Fibroblast of gingiva (primary cell): ENCODE results near the gene NUDT3.

Experiments used
- DNase-seq: peaks from one replicate; pipeline ENCODE4 v3.0.0-alpha.2; 2011; ENCODE audit warnings: low read depth

NUDT3 gene

DNA sequence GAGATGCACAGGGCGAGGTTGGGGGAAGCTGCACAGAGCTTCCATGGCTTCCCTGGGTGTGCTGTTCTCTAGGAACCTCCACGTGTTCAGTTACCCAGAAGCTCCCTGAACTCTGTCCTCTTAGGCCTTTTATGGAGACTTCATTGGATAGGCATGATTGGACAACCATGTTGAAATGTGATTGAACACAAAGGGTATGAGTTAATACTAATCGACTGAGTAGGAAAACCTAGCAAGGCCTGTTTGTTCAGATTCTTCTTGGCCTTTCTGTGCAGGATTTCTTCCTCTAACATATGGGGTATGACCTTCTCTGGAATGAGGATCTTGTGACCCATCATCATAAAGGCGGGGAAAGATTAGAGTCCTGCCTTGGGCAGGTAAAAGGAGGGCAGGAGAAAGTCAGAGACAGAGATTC lies 73.0 kb downstream of the NUDT3 start:
- DNase-seq = no peak

DNA sequence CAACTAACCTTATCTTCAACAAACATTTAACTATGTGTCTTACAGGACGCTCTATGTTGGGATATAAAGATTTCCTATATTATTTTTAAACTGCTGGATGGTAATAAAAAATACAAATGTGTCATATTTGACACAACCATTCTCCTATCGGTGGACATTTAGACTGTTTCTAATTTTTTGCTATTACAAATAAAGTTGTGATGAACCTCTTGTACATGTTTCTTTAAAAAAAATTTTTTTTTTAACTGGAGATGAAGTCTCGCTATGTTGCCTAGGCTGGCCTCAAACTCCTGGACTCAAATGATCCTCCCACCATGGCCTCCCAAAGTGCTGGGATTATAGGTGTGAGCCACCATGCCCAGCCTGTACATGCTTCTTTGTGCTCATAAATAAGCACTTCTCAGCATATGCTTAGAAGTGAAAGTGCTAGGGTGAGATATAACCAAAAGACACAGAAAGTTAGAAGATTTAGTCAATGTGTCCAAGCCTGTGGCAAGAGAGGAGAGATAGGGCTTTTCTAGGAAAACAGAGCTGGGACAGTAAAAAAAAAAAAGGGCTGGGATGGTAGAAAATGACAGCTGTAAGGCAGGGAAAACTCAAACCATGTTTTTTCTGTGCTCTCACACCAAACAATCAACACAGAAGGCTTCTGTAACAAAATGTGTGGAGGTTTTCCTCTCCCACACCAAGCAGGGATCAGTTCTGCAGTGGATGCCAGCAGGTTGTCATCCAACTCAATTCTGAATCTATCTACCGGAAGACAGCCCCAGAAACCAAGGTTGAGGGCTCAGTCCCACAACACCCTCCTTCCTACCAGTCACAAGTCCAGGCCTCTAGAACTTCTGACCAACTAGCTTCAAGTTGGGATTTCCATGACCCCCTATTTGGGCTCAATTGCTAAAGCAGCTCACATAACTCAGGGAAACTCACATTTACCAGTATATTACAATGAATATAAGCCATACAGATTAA lies 73.7 kb downstream of the NUDT3 start:
- DNase-seq = no peak

DNA sequence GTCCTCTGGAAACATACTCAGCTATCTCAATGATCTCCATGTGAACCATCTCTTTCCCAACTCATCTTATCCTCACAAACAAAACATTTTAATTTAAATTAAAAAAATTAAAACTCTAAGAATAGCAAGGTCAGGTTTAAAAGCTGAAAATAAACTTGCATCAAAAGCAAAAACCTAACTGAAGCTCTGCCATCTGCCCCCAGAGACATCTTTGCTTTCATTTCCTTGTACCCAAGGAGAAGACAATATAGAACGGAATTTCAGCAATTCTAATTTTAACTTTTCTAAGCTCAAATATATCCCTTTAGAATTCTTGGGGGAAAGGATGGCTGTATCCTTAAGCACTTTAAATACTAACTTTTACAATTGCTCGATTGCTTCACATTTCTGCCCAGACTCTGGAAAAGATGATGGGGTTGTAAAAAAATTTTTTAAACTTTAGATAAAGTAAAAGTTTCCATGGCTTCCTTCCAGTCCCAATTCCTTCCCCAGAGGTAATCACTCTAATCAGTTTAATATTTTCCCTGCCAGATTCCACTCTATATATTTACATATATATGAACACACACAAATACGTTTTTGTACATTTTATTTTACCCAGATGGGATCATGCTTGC lies 74.5 kb downstream of the NUDT3 start:
- no peak for DNase-seq

DNA sequence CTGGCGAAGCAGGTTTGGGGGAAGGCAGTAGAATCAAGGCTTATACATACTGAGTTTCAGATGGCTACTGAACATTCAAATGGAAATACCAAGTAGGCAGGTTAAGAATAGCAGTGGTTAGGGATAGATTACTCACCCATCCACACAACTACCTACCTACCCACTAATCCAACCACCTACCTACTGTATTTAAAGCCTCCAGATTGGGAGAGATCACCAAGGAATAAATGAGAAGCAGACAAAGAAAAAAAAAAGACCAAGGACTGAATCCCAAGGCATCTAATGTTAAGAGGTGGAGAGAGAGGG lies 75.3 kb downstream of the NUDT3 start:
- no peak for DNase-seq

DNA sequence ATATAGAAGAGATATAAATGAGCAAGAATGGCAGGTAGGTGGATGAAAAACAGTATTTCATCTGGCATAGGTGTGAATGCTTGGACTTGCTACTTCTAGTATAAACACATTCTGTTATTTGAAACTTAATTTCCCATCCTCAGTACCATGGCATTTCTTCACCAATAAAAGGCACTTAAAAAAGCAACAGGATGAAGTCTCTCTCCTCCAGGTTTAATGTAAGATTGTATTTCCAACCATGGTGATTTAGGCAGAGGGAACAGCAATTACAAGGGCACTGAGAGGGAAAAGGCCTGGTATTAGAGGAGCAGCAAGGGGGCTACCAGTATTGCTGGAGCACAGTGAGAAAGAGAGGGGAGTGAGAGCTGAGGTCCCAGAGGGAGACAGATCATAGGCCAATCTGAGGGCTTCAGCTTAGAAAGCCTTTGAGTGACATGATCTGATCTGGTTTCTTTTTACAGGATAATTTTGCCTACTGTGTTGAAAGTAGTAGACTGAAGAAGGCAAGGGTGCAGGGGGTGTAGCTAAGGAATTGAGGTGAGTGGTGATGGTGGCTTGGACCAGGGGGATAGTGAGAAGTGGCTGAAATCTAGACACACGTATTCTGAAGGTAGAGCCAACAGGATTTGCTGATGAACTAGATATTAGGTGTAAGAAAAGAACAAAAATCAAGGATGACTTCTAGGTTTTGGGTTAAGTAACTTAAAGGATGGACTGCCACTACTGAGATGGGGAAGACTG lies 75.9 kb downstream of the NUDT3 start:
- no peak for DNase-seq

DNA sequence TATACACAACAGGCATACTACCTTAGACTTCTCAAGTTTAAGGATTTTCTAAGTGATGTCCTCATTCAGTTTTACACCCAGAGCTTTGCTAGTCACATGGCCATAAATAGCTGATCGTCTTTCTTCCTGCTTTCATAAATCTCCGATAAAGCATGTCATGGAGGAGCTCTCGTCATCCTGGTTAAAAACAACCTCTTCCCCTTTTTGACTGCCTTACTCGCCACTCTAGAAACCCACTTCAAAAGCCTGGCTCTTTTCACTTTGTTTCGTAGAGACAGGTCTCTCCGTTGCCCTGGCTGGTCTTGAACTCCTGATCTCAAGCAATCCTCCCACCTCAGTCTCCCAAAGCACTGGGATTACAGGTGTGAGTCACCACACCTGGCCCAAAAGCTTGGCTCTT lies 76.7 kb downstream of the NUDT3 start:
- DNase-seq = no peak

DNA sequence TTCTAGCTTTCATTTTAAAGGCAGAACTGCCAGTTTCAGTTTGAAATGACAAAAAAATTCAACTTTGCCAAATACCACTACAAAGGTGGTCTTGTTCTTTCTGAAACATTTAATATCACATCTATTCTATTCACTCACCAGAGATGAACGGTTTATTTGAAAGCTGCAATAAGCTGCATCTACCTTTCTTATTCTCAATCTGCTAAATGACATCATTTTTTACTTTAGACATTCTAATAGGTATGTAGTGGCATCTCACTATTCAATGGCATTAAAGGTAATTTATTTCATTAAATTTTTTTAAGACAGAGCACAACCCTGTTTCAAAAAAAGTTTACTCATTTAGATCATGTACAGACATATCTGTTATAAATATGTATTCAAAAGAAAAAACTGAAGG lies 77.2 kb downstream of the NUDT3 start:
- no peak for DNase-seq

DNA sequence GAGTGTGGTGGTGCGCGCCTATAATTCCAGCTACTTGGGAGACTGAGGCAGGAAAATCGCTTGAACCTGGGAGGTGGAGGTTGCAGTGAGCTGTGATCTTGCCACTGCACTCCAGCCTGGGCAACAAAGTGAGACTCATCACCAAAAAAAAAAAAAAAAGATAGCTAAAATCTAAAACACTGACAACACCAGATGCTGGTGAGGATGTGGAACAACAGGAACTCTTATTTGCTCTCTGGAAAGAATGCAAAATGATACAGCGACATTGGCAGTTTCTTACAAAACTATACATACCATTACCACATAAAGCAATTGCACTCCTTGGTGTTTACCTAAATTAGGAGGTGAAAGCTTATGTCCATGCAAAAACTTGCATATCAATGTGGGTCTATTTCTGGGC lies 80.2 kb downstream of the NUDT3 start:
- DNase-seq = no peak

DNA sequence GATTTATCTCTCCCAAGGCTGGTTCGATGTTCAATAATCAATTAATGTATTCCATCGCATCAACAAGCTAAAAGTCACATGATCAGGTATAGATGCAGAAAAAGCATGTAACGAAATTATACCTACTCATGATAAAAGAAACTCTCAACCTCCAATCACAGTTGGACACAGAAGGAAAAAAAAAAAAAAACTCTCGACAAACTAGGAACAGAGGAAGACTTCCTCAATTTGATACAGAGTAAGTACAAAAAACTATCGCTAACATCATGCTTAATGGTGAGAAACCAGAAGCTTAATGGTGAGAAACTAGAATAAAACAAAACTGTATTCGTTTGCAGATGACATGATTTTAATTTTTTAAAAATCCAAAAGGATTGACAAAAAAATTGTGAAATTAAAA lies 81.7 kb downstream of the NUDT3 start:
- no peak for DNase-seq

DNA sequence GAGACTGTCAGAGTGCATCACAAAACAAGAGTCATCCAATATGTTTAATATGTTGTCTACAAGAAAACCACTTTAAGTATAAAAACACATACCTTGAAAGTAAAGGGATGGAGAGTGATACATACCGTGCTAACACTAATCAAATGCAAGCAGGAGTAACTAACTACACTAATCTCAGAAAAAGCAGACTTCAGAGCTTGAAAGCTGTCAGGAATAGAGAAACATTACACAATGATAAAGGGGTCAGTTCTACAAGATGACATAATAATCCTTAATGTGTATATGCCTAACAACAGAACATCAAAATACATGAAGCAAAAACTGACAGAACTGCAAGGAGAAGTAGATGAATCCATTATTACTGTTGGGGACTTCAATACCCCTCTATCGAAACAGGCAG lies 84.0 kb downstream of the NUDT3 start:
- no peak for DNase-seq

DNA sequence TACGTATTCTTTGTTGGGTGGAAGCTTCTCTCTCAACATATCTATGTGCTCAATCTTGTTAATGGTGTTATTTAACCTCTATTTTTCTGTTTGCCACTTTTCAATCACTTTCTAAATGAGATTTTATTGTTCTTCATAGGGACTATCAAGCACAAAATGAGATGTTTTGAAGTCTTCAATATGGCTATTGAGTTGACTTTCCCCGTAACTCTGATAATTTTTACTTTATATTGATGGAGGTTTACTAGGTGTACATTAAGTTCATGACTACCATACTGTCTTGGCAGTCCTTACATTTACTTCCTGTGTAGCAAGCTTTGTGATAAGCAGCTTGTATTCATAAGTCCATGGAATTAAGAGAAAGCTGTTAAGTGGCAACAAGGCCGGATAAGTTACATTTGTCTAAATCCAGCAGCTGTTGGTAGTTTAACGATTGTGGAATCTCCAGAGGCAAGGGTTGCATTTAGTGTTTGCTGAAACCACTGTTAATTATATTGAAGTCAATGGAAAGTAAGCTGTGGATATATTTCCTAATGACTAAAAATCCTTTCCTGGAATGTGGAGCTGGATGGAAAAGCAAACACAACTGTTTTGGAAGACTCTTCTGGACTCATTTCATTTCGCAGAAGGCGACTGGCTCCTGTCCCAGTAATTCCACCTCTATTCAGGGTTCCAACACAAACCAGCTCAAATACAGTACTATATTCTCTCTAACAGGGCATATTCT lies 86.3 kb downstream of the NUDT3 start:
- peak; percentile 70 for DNase-seq

DNA sequence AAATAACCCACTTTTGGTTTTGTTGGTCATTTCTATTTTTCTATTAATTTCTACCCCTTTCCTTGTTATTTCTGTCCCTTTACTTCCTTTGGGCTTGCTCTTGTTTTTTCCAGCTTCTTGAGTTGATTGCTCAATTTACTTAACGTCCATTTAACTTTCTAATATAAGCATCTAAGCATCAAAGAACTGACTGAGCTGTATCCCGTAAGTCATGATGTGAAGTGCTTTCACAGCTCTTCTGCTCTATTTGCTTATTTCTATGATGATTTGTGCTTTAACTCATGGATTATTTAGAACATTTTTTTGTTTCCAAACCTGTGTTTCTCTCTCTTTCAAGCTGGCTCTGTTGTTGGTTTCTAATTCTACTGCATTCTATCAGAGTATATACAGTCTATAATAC lies 87.0 kb downstream of the NUDT3 start:
- no peak for DNase-seq

DNA sequence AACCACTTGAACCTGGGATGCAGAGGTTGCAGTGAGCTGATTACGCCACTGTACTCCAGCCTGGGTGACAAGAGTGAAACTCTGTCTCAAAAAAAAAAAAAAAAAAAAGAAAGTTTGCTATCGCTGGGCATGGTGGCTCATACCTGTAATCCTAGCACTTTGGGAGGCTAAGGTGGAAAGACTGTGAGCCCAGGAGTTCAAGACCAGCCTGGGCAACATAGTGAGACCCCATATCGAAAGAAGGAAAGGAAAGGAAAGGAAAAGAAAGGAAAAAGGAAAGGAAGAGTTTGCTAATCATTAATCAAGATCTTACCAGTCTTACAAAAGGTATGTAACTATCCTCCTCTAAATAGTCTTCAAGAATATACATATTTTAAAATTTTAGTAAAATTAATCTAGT lies 88.3 kb downstream of the NUDT3 start:
- DNase-seq = no peak

DNA sequence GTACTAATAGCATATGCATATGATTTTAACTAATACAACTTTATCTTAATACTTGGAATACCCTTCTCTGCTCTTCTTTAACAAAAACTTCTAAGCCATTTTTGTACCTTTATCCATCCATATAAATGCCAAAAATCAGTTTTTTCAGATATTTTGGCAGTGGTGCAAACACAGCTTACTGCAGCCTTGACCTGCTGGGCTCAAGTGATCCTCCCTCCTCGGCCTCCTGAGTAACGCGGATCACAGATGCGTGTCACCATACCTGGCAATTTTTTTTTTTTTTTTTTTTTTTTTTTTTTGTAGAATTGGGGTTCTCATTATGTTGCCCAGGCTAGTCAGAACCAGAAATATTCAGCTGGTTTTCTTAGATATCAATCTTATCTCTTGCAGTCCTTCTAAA lies 89.5 kb downstream of the NUDT3 start:
- DNase-seq = no peak

DNA sequence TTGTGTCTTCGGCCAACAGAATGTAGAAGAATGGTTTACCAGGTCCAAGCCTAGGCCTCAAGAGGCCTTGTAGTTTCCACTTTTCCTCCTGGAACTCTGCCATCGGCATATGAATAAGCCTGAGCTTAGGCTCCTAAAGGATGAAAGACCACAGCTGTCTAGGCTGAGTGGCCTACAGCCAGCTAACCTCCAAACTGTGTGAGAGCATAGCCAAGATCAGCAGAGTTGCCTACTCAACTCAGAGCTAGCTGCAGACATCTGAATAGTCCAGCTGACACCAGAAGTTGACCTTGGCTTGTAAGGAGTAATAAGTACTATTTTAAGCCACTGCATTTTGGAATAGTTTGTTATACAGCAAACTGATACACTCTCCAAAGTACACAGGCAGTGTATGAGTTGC lies 91.1 kb downstream of the NUDT3 start:
- peak; percentile 70 for DNase-seq

DNA sequence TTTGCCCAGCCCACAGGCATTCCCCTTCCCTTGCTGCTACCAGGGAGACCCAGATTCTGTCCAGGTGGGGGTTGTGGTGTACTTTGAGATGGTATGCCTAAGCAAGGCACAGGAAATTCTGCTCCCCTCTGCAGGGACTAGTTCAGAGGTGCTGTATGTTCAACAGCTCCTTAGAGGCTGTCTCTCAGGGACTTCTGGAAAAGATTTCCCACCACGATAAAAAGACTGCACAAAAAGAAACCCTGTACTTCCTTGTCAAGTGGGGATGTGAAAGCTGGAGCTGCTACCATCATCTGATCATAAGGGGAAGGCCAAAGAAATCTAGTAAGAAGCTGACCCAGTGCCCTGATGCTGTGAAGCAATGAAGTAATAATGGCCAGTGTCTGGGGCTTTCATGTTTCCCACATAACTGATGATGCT lies 92.1 kb downstream of the NUDT3 start:
- DNase-seq = no peak

DNA sequence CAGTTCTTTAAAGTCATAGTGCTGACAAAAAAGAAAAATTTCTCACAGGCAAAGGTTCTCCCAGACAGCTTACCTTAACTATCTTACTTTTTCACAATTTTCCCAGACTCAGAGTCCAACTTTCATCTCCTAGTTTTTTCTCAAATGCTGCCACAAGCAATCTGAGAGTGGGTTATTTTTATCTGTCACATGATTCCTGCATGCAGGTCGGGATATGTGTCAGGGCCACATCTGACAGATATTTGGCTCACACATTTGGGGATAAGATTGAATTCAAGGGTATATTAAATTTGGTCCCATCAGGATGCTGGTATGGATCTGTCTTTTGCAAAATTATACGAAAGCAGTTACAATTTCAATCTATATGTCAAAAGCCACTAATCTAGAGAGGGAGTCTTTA lies 93.5 kb downstream of the NUDT3 start:
- no peak for DNase-seq

DNA sequence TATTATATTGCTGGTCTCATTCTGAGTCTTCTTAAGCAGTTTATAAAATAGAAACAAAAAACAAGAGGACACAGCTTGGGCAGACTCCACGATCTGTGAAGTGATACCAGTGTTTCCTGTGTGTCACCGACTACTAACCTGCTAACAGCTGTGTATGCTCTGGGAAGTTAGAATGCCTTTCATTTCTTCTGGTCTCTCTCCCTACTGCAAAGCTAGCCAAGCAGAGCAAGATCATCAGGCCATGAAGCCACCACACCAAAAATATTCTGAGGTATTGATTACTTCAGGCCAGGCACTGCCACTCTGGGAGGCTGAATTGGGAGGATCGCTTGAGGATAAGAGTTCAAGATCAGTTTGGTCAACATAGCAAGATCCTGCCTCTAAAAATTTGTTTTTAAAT lies 96.7 kb downstream of the NUDT3 start:
- no peak for DNase-seq

DNA sequence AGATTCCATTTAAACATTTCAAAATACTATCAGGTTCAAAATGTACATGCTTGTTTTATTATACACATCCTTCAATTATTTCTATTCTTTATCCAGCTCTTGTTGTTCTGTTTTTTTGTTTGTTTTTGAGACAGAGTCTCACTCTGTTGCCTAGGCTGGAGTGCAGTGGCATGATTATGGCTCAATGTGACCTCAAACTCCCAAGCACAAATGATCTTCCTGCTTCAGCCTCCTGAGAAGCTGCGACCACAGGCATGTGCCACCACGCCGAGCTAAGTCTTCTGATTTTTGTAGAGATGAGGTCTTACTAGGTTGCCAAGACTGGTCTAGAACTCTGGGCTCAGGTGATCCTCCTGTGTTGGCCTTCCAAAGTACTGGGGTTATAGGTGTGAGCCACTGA lies 99.5 kb downstream of the NUDT3 start:
- no peak for DNase-seq

DNA sequence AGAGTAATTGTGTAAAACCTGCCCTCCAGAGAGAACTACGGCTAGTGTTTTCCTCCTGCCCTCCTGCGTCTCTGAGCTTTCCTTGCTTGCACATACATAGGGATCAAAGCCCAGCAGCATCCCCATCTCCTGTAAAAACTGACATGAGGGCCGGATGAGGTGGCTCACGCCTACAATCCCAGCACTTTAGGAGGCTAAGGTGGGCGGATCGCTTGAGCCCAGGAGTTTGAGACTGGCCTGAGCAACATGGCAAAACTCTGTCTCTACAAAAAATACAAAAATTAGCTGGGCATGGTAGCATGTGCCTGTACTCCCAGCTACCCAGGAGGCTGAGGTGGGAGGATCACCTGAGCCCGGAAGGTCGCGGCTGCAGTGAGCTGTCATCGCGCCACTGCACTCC lies 103.3 kb downstream of the NUDT3 start:
- DNase-seq = no peak

DNA sequence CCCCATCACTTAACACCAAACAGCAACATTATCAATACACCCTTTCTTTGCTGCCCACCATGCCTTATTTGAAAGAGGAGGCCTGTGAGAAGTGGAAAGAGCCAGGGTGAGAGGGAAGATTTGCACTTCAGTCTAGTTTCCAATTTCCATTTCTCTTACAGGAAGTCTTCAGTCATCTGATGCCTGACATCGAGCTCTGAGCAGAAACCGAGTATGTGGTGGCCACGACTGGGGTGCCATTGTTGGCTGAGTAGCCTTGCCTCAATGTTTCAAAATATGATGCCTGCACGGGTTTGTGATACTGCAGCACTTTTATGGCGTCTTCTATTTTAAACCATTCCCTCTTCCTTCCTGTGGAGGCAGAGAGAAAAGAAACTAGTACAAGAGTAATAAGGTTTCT lies 103.9 kb downstream of the NUDT3 start:
- no peak for DNase-seq

DNA sequence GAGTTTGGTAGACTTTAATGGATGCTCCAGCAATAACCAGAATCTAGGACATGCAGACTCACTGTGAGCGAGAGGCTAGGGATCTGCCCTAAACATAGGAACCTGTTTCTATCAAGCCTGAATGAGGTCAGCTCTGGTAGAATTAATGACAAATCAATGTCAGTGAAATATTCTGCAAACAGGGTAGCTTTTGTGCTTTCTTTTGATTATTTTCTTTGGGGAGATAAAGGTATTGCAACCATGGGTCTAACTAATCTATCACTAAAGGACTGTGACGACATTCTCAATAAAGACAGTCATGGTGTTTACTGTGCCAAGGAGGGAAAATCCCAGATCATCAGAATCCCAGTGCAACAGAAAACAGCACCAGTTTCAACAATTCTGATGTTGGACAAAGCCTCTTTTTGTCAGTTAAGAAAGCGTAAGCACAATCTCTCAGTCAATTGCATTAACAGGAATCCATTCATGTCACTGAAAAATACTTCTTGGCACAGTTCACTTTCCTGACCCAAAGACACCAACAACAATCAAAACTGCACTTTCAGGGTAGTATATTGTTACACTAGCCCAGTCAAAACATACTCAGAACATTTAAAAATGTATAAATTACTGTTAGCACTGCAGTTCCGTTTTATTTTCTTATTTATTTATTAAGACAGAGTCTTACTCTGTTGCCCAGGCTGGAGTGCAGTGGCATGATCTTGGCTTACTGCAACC lies 106.9 kb downstream of the NUDT3 start:
- no peak for DNase-seq
